Measurements from ENCODE around the gene UQCRH.
"Not testable (repeated sequence)": the region's sequence is repeated elsewhere in the genome, so short reads cannot be mapped to it uniquely, and the experiment has no call there.

The UQCRH gene

GRCh38 chr1:46300673-46301405 lies 2.7 kb upstream of the UQCRH start:
- no peak for DNase-seq

- no peak for DNase-seq
These were observed 2.1 kb upstream of the UQCRH start for GRCh38 chr1:46301406-46301807.

GRCh38 chr1:46301808-46302640 lies 1.5 kb upstream of the UQCRH start:
- no peak for DNase-seq

GRCh38 chr1:46302641-46303037 lies 859 bp upstream of the UQCRH start:
- no peak for DNase-seq

GRCh38 chr1:46303872-46304326 lies 401 bp downstream of the UQCRH start:
- no peak for DNase-seq

GRCh38 chr1:46306159-46306530 lies 2.6 kb downstream of the UQCRH start:
- DNase-seq: no peak

- DNase-seq: no peak
These were observed 6.1 kb downstream of the UQCRH start for GRCh38 chr1:46309401-46310159.

GRCh38 chr1:46310321-46310720 lies 6.8 kb downstream of the UQCRH start:
- DNase-seq: no peak

- DNase-seq: no peak
These were observed 12.3 kb downstream of the UQCRH start for GRCh38 chr1:46315669-46316403.

- DNase-seq: no peak
These were observed 13.8 kb downstream of the UQCRH start for GRCh38 chr1:46317323-46317722.

- not testable (repeated sequence) for DNase-seq
These were observed 15.8 kb downstream of the UQCRH start for GRCh38 chr1:46319301-46319700.

GRCh38 chr1:46319960-46320914 lies 16.7 kb downstream of the UQCRH start:
- not testable (repeated sequence) for DNase-seq

GRCh38 chr1:46322191-46322590 lies 18.7 kb downstream of the UQCRH start:
- DNase-seq: not testable (repeated sequence)

GRCh38 chr1:46325285-46326076 lies 22.0 kb downstream of the UQCRH start:
- not testable (repeated sequence) for DNase-seq

GRCh38 chr1:46328182-46328581 lies 24.7 kb downstream of the UQCRH start:
- DNase-seq: not testable (repeated sequence)

- not testable (repeated sequence) for DNase-seq
These were observed 26.3 kb downstream of the UQCRH start for GRCh38 chr1:46329807-46330206.

- DNase-seq: not testable (repeated sequence)
These were observed 26.9 kb downstream of the UQCRH start for GRCh38 chr1:46330381-46330780.

GRCh38 chr1:46331786-46332540 lies 28.5 kb downstream of the UQCRH start:
- not testable (repeated sequence) for DNase-seq

- DNase-seq: no peak
These were observed 30.0 kb downstream of the UQCRH start for GRCh38 chr1:46333300-46334029.

All from NCI-H1436 treated with DMSO at 0.1 percent for 48 hours (cell line).